Uterus (tissue), 2 donors: Measurements from ENCODE around the gene CD302.

Source experiments
- CTCF ChIP-seq, 4 experiments: fragments of 200-600 bp in 2 of 4; fragments of 450-650 bp in 2 of 4; sonication (generic) in 2 of 4; IDR thresholded peaks; one replicate each; pipeline ENCODE4 v1.5.1; 2016 to 2019; ENCODE audit warnings: antibody characterized with exemption in 4 of 4, mild to moderate bottlenecking in 2 of 4, moderate library complexity in 1 of 4
- POLR2A ChIP-seq, 2 donors: fragments of 450-650 bp; IDR thresholded peaks; one replicate each; pipeline ENCODE4 v1.6.1; 2016; ENCODE audit warnings: antibody characterized with exemption in 2 of 2, mild to moderate bottlenecking in 1 of 2, moderate library complexity in 1 of 2

GRCh38 chr2:159738509-159739390, 59.3 kb downstream of the CD302 start:
- no peak for TF ChIP-seq CTCF (IDR thresholded peaks at IDR 0.05)
- TF ChIP-seq POLR2A (IDR thresholded peaks at IDR 0.05) = no peak
